IPS-18a (cell line): Measurements from ENCODE around the gene MED31.

Source experiments
- H3K27ac ChIP-seq: one replicate; pipeline ENCODE4 v1.5.1; 2013; ENCODE audit warnings: low read length
- H3K27me3 ChIP-seq: one replicate; pipeline ENCODE4 v1.6.1; 2013; ENCODE audit warnings: mild to moderate bottlenecking, low read length; ENCODE audit not compliant: control insufficient read depth, insufficient read depth
- H3K36me3 ChIP-seq: one replicate; pipeline ENCODE4 v1.6.1; 2013; ENCODE audit warnings: low read depth, low read length; ENCODE audit not compliant: control insufficient read depth
- H3K4me1 ChIP-seq: one replicate; pipeline ENCODE4 v1.6.1; 2013; ENCODE audit warnings: low read depth, low read length; ENCODE audit not compliant: control insufficient read depth
- H3K4me3 ChIP-seq: one replicate; pipeline ENCODE4 v1.5.1; 2013; ENCODE audit warnings: low read length
- H3K9ac ChIP-seq: one replicate; pipeline ENCODE4 v1.6.1; 2013; ENCODE audit warnings: mild to moderate bottlenecking, low read length, moderate library complexity
- H3K9me3 ChIP-seq: one replicate; pipeline ENCODE4 v1.6.1; 2013; ENCODE audit warnings: low read depth, low read length; ENCODE audit not compliant: control insufficient read depth

Gene MED31

DNA sequence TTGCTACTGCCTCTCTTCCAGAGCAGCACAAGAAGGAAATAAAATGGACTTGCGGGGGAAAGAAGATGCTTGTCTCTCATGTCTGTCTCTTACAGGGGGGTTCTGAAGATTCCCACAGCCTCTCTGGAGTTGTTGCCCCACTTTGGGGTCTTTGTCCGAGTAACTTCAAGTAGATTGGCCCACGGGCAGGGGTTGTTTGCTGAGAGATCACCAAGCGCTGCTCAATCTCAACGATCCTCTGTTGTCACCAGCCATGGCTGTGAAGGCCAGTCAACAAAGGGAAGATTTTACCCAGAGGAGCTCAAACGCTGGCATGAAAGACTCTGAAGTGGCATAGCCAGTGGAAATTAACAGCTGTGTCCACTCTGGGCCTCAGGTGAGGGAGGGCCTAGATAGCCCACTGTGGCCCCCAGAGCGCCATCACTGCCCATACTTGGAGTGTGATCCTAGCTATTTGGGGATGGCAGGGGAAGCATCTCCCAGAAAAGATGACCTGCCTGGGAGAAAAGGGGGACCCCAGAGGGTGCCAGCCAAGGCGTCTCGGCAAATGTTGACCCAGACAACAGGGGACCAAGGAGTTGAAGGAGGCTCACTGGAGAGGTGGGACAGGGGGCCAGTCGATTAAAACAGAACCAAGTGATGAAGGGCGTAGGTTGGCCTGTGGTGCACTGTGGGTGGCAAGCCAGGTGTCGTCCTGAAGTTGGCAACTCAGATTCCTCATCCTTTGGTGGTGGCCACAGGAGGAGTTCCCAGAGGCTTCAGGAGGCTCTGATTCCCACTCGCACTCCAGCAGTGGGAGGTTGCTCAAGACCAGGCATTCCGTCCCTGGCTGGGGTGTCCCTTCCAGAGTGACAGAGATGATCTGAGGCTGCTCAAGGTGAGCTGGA is 33.7 kb upstream of the MED31 start:
- Histone ChIP-seq H3K27me3 (no peaks in the 10 kb centered on the region), H3K27ac (no peak overlapping the region), H3K9me3 (no peaks in the 10 kb centered on the region), H3K4me3 (no peak overlapping the region), H3K9ac (no peak overlapping the region), H3K4me1 (no peaks in the 10 kb centered on the region), H3K36me3 (no peaks in the 10 kb centered on the region)

DNA sequence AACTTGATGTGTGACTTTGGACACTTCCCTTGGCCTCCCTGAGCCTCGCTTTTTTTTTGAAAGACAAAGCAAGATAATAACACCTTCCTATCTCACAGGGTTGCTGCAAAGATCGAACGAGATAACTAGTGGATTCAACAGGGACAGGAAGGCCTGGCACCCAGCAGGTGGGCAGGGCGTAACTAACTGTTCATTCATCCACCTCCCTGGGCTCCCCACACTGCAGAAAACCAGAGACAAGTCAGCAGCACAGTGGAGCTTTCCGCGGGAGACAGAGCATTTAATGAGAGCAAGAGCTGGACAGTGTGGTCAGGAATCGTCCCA is 33.0 kb upstream of the MED31 start:
- Histone ChIP-seq H3K27me3 (no peaks in the 10 kb centered on the region), H3K4me1 (no peaks in the 10 kb centered on the region), H3K9ac (no peak overlapping the region), H3K9me3 (no peaks in the 10 kb centered on the region), H3K36me3 (no peaks in the 10 kb centered on the region), H3K27ac (no peak overlapping the region), H3K4me3 (no peak overlapping the region)

DNA sequence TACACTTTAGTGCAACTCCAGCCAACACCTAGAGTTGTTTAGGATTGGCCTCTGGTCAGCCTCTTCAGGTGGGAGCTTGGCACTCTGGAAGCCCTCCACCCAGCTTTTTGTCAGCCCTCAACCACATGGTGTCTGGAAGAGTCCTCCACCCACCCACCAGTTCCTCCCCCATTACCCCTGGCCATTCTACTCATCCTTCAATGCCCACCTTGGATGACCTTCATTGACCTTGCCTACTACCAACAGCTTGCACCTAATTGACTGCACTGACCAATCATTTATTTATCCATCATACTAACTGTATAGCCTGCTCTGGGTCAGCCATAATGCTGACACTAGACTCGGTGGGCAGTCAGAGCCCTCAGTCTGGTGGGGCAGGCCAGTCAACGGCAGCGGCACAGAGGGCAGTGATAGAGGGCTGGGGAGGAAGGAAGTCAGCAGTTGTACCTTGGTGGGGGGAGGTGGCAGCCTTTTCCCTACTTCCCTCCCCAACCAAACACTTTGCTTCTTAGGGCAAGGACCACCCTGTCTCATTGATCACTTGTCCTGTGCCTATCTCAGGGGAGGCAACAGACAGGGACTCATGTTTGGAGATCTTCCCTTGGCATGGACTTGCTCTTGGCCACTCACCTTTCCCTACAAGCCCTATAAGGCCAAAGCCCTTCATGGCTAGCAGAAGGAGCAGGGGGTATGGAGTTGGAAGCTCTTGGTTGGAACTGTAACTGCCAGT is 32.5 kb upstream of the MED31 start:
- Histone ChIP-seq H3K4me1 (no peaks in the 10 kb centered on the region), H3K4me3 (no peak overlapping the region), H3K27me3 (no peaks in the 10 kb centered on the region), H3K36me3 (no peaks in the 10 kb centered on the region), H3K9ac (no peak overlapping the region), H3K27ac (no peak overlapping the region), H3K9me3 (no peaks in the 10 kb centered on the region)

DNA sequence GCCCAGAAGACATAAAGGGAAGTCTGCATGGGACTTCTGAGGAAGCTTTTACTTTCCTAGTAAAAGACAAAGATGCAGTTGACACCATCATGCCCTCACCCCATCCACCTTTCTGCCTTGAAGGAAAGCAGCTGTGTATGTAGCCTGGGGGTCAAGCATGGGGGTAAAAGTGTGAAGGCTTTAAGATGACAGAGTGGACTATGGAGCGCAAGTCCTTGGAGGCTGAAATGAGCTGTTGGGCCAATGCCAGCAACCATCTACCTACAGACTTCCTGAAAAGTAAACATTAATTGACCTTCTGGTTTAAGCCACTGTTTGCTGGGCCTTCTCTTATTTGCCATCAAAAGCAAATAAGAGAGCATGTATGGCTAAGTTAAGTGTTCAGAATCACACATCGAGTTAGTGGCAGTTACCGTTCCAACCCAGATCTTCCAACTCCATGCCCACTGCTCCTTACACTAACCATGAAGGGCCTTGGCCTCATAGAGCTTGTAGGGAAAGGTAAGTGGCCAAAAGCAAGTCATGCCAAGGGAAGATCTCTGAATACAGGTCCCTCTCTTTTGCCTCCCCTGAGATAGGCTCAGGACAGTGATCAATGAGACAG is 31.8 kb upstream of the MED31 start:
- H3K4me3 ChIP-seq: no peak overlapping the region
- H3K27me3 ChIP-seq: no peaks in the 10 kb centered on the region
- no peaks in the 10 kb centered on the region for H3K9me3 ChIP-seq
- no peaks in the 10 kb centered on the region for H3K36me3 ChIP-seq
- no peak overlapping the region for H3K27ac ChIP-seq
- no peaks in the 10 kb centered on the region for H3K4me1 ChIP-seq
- no peak overlapping the region for H3K9ac ChIP-seq

DNA sequence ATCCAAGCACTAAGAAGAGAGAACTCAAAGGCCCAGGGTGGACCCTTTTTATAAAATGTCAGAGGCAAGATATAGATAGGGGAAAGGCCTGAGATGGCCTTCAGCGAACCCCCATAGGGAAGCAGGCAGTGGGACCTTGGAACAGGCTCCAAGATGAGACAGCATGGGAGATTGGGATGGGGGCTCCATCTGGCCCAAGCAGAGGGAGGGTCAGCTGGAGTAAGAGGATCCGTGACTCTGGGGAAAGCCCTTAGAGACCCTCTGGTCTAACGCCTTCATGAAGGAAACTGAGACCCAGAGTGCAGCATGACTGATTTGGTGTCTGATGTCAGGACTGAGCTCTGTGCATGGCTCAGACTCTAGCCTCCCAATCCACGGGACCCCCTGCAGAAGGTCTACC is 30.9 kb upstream of the MED31 start:
- no peaks in the 10 kb centered on the region for H3K36me3 ChIP-seq
- H3K9me3 ChIP-seq: no peaks in the 10 kb centered on the region
- H3K9ac ChIP-seq: no peak overlapping the region
- no peak overlapping the region for H3K27ac ChIP-seq
- no peaks in the 10 kb centered on the region for H3K4me1 ChIP-seq
- no peaks in the 10 kb centered on the region for H3K27me3 ChIP-seq
- H3K4me3 ChIP-seq: no peak overlapping the region

DNA sequence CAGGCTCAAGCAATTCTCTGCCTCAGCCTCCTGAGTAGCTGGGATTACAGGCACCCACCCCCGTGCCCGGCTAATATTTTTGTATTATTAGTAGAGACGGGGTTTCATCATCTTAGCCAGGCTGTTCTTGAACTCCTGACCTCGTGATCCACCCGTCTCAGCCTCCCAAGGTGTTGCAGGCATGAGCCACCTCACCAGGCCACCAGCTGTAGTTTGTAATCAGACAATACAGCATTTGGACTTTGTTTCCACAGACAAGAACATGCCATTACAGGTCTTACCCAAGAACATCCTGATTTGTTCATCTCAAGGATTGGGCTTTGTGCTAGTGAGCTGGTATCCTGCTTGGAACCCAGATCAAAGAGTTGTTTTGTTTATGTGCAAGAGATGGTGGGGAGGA is 30.3 kb upstream of the MED31 start:
- no peak overlapping the region for H3K4me3 ChIP-seq
- H3K9ac ChIP-seq: no peak overlapping the region
- no peaks in the 10 kb centered on the region for H3K9me3 ChIP-seq
- H3K36me3 ChIP-seq: no peaks in the 10 kb centered on the region
- no peaks in the 10 kb centered on the region for H3K27me3 ChIP-seq
- no peaks in the 10 kb centered on the region for H3K4me1 ChIP-seq
- H3K27ac ChIP-seq: no peak overlapping the region

DNA sequence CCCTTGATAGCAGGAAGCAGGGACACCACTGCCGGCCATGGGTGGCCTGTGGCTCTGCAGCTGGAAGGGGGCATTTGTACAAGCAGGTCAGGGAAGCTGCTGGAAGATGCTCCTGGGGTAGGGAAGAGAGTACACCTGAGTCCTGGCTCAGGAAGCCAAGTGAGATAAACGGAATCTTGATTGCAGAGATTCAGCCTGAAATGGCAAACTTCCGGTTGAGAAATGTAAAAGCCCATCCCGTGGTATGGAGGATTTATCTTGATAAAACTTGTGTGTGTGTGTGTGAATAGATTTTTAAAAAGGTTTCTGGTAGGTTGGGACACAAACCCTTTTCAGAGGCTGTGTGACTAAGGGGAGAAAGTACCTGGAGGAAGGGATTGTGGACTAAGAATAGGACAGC is 29.8 kb upstream of the MED31 start:
- Histone ChIP-seq H3K27ac (no peak overlapping the region), H3K9ac (no peak overlapping the region), H3K4me1 (no peaks in the 10 kb centered on the region), H3K9me3 (no peaks in the 10 kb centered on the region), H3K36me3 (no peaks in the 10 kb centered on the region), H3K4me3 (no peak overlapping the region), H3K27me3 (no peaks in the 10 kb centered on the region)

DNA sequence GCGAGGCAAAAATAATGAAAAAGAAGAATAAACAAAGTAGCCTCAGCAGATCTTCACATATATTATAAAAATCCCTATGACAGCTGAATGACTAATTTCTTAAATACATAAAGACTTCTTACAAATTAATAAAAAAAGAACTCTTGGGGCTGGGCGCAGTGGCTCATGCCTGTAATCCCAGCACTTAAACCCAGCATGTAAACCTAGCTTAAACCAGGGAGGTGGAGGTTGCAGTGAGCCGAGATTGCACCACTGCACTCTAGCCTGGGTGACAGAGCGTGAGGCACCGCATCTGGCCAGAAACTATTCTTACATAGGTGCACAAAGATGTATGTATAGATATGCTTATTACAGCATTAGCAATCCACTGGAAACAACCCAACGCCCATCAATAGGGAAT is 27.8 kb upstream of the MED31 start:
- Histone ChIP-seq H3K4me1 (no peaks in the 10 kb centered on the region), H3K9me3 (no peaks in the 10 kb centered on the region), H3K4me3 (no peak overlapping the region), H3K27ac (no peak overlapping the region), H3K27me3 (no peaks in the 10 kb centered on the region), H3K9ac (no peak overlapping the region), H3K36me3 (no peaks in the 10 kb centered on the region)

DNA sequence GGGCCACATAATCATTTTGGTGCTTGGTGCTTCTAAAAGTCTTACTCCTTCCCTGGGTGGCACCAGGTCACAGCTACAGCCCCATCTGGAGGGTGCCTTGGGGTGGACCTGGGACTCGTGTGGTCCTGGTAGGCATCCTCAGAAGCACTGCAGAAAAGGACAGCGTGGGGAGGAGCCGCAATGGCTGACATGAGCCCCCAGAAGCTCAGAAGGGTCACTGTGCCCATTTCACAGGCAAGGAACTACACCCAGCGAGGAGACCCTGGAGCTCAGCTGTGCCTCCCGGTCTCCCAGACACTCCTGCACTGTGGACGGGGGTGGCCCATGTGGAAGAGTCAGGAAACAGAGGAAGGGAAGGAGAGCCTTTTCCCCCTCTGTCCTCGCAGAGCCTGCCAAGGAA is 26.5 kb upstream of the MED31 start:
- Histone ChIP-seq H3K9me3 (no peaks in the 10 kb centered on the region), H3K36me3 (no peaks in the 10 kb centered on the region), H3K27ac (no peak overlapping the region), H3K4me1 (no peaks in the 10 kb centered on the region), H3K9ac (no peak overlapping the region), H3K4me3 (no peak overlapping the region), H3K27me3 (no peaks in the 10 kb centered on the region)

DNA sequence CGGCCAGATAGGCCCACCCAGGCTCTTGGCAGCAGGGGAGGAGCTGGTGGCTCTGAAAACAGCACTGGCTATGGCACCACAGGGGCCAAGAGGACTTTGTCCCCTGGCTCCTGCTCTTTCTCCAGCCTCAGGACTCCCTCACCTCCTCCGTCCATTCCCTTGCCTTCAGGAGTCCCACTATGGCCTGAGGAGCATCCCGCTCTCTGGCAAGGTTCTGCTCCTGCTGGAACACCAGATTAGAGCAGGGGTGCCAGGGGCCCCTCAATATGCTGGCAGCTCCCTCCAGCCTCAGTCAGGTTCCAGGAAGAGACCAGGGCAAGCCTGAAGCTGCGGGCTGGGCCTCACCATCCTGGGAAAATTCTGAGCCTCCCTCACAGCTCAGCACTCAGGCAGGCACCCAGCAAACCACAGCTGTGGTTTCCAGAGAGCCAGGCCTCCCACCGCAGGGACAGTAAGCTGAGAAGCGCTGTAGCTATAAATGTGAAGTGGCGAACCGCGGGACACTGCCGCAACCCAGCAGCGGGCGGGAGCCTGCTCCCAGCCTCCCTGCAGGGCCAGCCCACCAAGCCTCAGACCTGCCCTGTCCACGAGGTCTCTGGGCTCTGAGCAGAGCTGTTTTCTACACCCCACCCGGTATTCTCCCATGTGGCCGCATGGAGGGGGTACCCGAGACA is 25.9 kb upstream of the MED31 start:
- H3K27ac ChIP-seq: no peak overlapping the region
- H3K27me3 ChIP-seq: no peaks in the 10 kb centered on the region

DNA sequence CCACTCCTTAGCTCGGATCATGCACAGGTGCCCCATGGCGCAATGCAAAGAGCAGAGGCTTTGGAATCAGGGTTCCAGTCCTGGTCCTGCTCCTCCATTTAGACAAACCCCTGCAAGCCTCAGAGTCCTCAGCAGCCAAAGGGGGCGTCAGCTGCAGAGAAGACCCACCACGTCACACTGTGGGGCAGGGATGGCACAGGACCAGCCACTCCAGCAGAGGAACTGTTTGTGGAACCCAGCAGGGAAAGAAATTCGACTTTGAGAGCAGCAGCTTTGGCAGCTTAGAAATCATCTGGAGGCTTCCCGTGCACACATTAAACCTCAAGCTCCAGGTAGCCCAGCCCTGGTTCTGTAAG is 25.4 kb upstream of the MED31 start:
- H3K9me3 ChIP-seq: no peaks in the 10 kb centered on the region
- no peaks in the 10 kb centered on the region for H3K4me1 ChIP-seq
- no peak overlapping the region for H3K27ac ChIP-seq
- H3K36me3 ChIP-seq: no peaks in the 10 kb centered on the region
- no peak overlapping the region for H3K9ac ChIP-seq
- H3K27me3 ChIP-seq: no peaks in the 10 kb centered on the region
- no peak overlapping the region for H3K4me3 ChIP-seq

More for the DNA sequence above, 25.9 kb upstream of the MED31 start:
- no peak overlapping the region for H3K4me3 ChIP-seq
- no peaks in the 10 kb centered on the region for H3K4me1 ChIP-seq
- H3K9me3 ChIP-seq: no peaks in the 10 kb centered on the region
- no peak overlapping the region for H3K9ac ChIP-seq
- no peaks in the 10 kb centered on the region for H3K36me3 ChIP-seq
